GM23338 (cell line): Measurements from ENCODE around the gene DCAF11. TPM values are rescaled to one million over a fixed set of nuclear protein-coding genes. Genes with fewer than 3 reads are reported as not detected.

Experiments
- ATAC-seq: fragments of 200-7000 bp; cut with Tn5 transposase; 3 replicates; pipeline ENCODE4 v1.9.1; 2020
- DNase-seq: peaks from one replicate; pipeline ENCODE4 v3.0.0-alpha.2; 2015; ENCODE audit warnings: low spot score
- H2AFZ ChIP-seq: fragments of 200-600 bp; sonication (generic); 2 replicates; pipeline ENCODE4 v1.8.0; 2016; ENCODE audit warnings: antibody characterized with exemption, mild to moderate bottlenecking, moderate library complexity
- H3F3A ChIP-seq: fragments of 200-600 bp; sonication (generic); replicated peaks from 2 replicates; pipeline ENCODE4 v1.8.0; 2017; ENCODE audit warnings: antibody characterized with exemption, mixed run types, low read depth
- H3K27ac ChIP-seq: fragments of 200-600 bp; sonication (generic); 2 replicates; pipeline ENCODE4 v1.6.1; 2016; ENCODE audit warnings: low read depth
- H3K27me3 ChIP-seq: fragments of 200-600 bp; sonication (generic); 2 replicates; pipeline ENCODE4 v1.8.0; 2016; ENCODE audit warnings: mild to moderate bottlenecking, mixed run types, moderate library complexity; ENCODE audit not compliant: insufficient read depth
- H3K36me3 ChIP-seq: fragments of 200-600 bp; sonication (generic); 2 replicates; pipeline ENCODE4 v1.8.0; 2016; ENCODE audit warnings: mild to moderate bottlenecking; ENCODE audit not compliant: insufficient read depth
- H3K4me1 ChIP-seq: fragments of 200-600 bp; sonication (generic); 2 replicates; pipeline ENCODE4 v1.8.0; 2016; ENCODE audit warnings: mild to moderate bottlenecking, moderate library complexity; ENCODE audit not compliant: insufficient read depth
- H3K4me2 ChIP-seq: fragments of 200-600 bp; sonication (generic); 2 replicates; pipeline ENCODE4 v1.7.1; 2017; ENCODE audit warnings: mixed run types
- H3K4me3 ChIP-seq: fragments of 200-600 bp; sonication (generic); 2 replicates; pipeline ENCODE4 v1.6.1; 2016; ENCODE audit warnings: mixed run types
- H3K79me2 ChIP-seq: fragments of 200-600 bp; sonication (generic); replicated peaks from 2 replicates; pipeline ENCODE4 v1.8.0; 2017; ENCODE audit warnings: mild to moderate bottlenecking; ENCODE audit not compliant: insufficient read depth
- H3K9me2 ChIP-seq: fragments of 200-600 bp; sonication (generic); 2 replicates; pipeline ENCODE4 v1.8.0; 2017; ENCODE audit not compliant: insufficient read depth
- H4K20me1 ChIP-seq: fragments of 200-600 bp; sonication (generic); replicated peaks from 2 replicates; pipeline ENCODE4 v1.8.0; 2017; ENCODE audit warnings: mild to moderate bottlenecking; ENCODE audit not compliant: insufficient read depth
- H3K27ac Mint-ChIP-seq: 2 replicates; pipeline ENCODE4 v1.8.0; 2020; ENCODE audit warnings: inconsistent platforms, mild to moderate bottlenecking, moderate library complexity, mixed read lengths
- H3K27me3 Mint-ChIP-seq: 3 replicates; pipeline ENCODE4 v1.8.0; 2022; ENCODE audit warnings: low read depth, mild to moderate bottlenecking, moderate library complexity, mixed read lengths, inconsistent platforms; ENCODE audit not compliant: insufficient read depth, poor library complexity
- H3K36me3 Mint-ChIP-seq: 3 replicates; pipeline ENCODE4 v1.8.0; 2021; ENCODE audit warnings: low read depth, mild to moderate bottlenecking, inconsistent platforms, moderate library complexity, mixed read lengths
- H3K4me1 Mint-ChIP-seq: 3 replicates; pipeline ENCODE4 v1.8.0; 2020; ENCODE audit warnings: mild to moderate bottlenecking, inconsistent platforms, mixed read lengths
- H3K4me3 Mint-ChIP-seq: 3 replicates; pipeline ENCODE4 v1.8.0; 2021; ENCODE audit warnings: moderate library complexity, mild to moderate bottlenecking, inconsistent platforms, mixed read lengths
- H3K9me3 Mint-ChIP-seq: 3 replicates; pipeline ENCODE4 v1.8.0; 2020; ENCODE audit warnings: moderate library complexity, mild to moderate bottlenecking, inconsistent platforms, mixed read lengths
- CREB1 ChIP-seq: fragments of 250-450 bp; sonication (Bioruptor Pico); IDR thresholded peaks from 2 replicates; pipeline ENCODE4 v1.5.0; 2020; ENCODE audit warnings: low read depth, mild to moderate bottlenecking, moderate library complexity
- CTCF ChIP-seq, 2 experiments: fragments of 200-600 bp in 1 of 2; sonication (generic) in 1 of 2; conservative IDR thresholded peaks; 2 replicates each; pipeline versions ENCODE4 v1.5.1 to v1.6.1; 2016 to 2017; ENCODE audit warnings: antibody characterized with exemption in 2 of 2, low read depth in 2 of 2, mild to moderate bottlenecking in 2 of 2, moderate library complexity in 1 of 2
- ETS1 ChIP-seq: IDR thresholded peaks from 2 replicates; pipeline ENCODE4 v1.6.1; 2016; ENCODE audit warnings: antibody characterized with exemption
- EZH2 ChIP-seq: fragments of 200-600 bp; sonication (generic); IDR thresholded peaks from one replicate; pipeline ENCODE4 v1.8.0; 2017; ENCODE audit warnings: antibody characterized with exemption, mild to moderate bottlenecking, low read depth; ENCODE audit not compliant: unreplicated experiment
- EZH2phosphoT487 ChIP-seq: fragments of 200-600 bp; sonication (generic); IDR thresholded peaks from one replicate; pipeline ENCODE4 v1.8.1; 2018; ENCODE audit warnings: antibody characterized with exemption; ENCODE audit not compliant: unreplicated experiment
- JUNB ChIP-seq: IDR thresholded peaks from one replicate; pipeline ENCODE4 v1.6.1; 2016; ENCODE audit warnings: antibody characterized with exemption; ENCODE audit not compliant: unreplicated experiment
- NANOG ChIP-seq: IDR thresholded peaks from 2 replicates; pipeline ENCODE4 v1.6.1; 2016; ENCODE audit warnings: antibody characterized with exemption, borderline replicate concordance
- POLR2AphosphoS5 ChIP-seq: IDR thresholded peaks from 2 replicates; pipeline ENCODE4 v1.6.1; 2016; ENCODE audit warnings: antibody characterized with exemption, low read depth
- STAT1 ChIP-seq: IDR thresholded peaks from one replicate; pipeline ENCODE4 v1.6.1; 2016; ENCODE audit warnings: antibody characterized with exemption; ENCODE audit not compliant: unreplicated experiment
- ZNF114 ChIP-seq: fragments of 250-450 bp; sonication (Bioruptor Pico); IDR thresholded peaks from 2 replicates; pipeline ENCODE4 v1.5.0; 2020; ENCODE audit warnings: mild to moderate bottlenecking, moderate library complexity
- ZNF331 ChIP-seq: fragments of 250-450 bp; sonication (Bioruptor Pico); IDR thresholded peaks from 2 replicates; pipeline ENCODE4 v1.5.0; 2020; ENCODE audit warnings: low read depth, mild to moderate bottlenecking, moderate library complexity
- ZNF462 ChIP-seq: fragments of 250-450 bp; sonication (Bioruptor Pico); IDR thresholded peaks from 2 replicates; pipeline ENCODE4 v1.5.0; 2020; ENCODE audit warnings: mild to moderate bottlenecking, moderate library complexity
- polyA plus RNA-seq: library from polyadenylated mRNA; unstranded; fragments of >200 nt; fragmentation: Nextera tagmentation; extraction: Ambion mirVana; gene quantifications from 2 replicates; pipeline ENCODE4 v1.2.1, GENCODE V29; 2016
- total RNA-seq: library from RNA; depleted of rRNA; stranded (reverse); fragments of >200 nt; shearing (Covaris generic); gene quantifications from 2 replicates; pipeline ENCODE4 v1.2.3, GENCODE V29; 2014

DCAF11 gene
- total and polyA plus RNA-seq, 2 experiments from 2014 or later = 18.6 to 93.2 TPM

GRCh38 chr14:24155100-24155499 is 40.5 kb downstream of the DCAF11 start (continued):
- no peak for TF ChIP-seq ETS1
- TF ChIP-seq EZH2 = no peak
- no peak for TF ChIP-seq POLR2AphosphoS5
- TF ChIP-seq CTCF (conservative IDR thresholded peaks at IDR 0.05; ENCODE audit: low read depth in 2 of 2) = no peak
- TF ChIP-seq ZNF331 = no peak
- no peak for TF ChIP-seq STAT1
- no peak for TF ChIP-seq NANOG
- no peak for TF ChIP-seq EZH2phosphoT487

- Histone ChIP-seq H3K4me1 (peaks cover 10% of the 10 kb centered on the region), H3K4me2 (no peak overlapping the region), H2AFZ (no peak overlapping the region), H4K20me1 (peaks cover 7% of the 10 kb centered on the region; the same call in 1 of the 2 replicates), H3K27ac (no peak overlapping the region), H3F3A (peaks cover 9% of the 10 kb centered on the region; the same call in 1 of the 2 replicates), H3K9me2 (no peaks in the 10 kb centered on the region), H3K27me3 (no peaks in the 10 kb centered on the region), H3K4me3 (no peak overlapping the region), H3K36me3 (peaks cover 20% of the 10 kb centered on the region; the same call in 1 of the 2 replicates), H3K79me2 (no peaks in the 10 kb centered on the region)
- Mint-ChIP-seq H3K4me1 (peaks cover 8% of the 10 kb centered on the region), H3K36me3 (peaks cover 67% of the 10 kb centered on the region), H3K27ac (no peak overlapping the region), H3K27me3 (peaks cover 4% of the 10 kb centered on the region), H3K4me3 (no peak overlapping the region; the same call in 2 of the 3 replicates), H3K9me3 (no peaks in the 10 kb centered on the region)
- ATAC-seq (no peak), DNase-seq (no peak)
- TF ChIP-seq EZH2phosphoT487 (no peak), NANOG (no peak), STAT1 (no peak), CREB1 (CRISPR knock-in tag) (no peak), CTCF (conservative IDR thresholded peaks at IDR 0.05; ENCODE audit: low read depth in 2 of 2) (no peak), JUNB (no peak), ZNF114 (CRISPR knock-in tag) (no peak), ZNF462 (CRISPR knock-in tag) (no peak), POLR2AphosphoS5 (no peak), ETS1 (no peak)
Observed at GRCh38 chr14:24156840-24157239, 42.3 kb downstream of the DCAF11 start.
